GM21381 (cell line): Measurements from ENCODE around the gene KLHL2.
A peak's percentile ranks its signal among the peaks of the same experiment; 100 is the strongest.
"Not testable (repeated sequence)": the region's sequence is repeated elsewhere in the genome, so short reads cannot be mapped to it uniquely, and the experiment has no call there.

ENCODE experiments used
- ATAC-seq: cut with Tn5 transposase; IDR thresholded peaks from one replicate; pipeline ENCODE4 v1.9.1; 2021; ENCODE audit warnings: mild to moderate bottlenecking, moderate library complexity; ENCODE audit not compliant: unreplicated experiment

KLHL2 gene, protein sequence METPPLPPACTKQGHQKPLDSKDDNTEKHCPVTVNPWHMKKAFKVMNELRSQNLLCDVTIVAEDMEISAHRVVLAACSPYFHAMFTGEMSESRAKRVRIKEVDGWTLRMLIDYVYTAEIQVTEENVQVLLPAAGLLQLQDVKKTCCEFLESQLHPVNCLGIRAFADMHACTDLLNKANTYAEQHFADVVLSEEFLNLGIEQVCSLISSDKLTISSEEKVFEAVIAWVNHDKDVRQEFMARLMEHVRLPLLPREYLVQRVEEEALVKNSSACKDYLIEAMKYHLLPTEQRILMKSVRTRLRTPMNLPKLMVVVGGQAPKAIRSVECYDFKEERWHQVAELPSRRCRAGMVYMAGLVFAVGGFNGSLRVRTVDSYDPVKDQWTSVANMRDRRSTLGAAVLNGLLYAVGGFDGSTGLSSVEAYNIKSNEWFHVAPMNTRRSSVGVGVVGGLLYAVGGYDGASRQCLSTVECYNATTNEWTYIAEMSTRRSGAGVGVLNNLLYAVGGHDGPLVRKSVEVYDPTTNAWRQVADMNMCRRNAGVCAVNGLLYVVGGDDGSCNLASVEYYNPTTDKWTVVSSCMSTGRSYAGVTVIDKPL

GRCh38 chr4:165207431-165208220, at the start of gene KLHL2:
TSS of gene KLHL2 (plus strand) at chr4:165207561. CDS start at chr4:165207877, 316 bp downstream.
- peak; percentile 88 for ATAC-seq

DNA sequence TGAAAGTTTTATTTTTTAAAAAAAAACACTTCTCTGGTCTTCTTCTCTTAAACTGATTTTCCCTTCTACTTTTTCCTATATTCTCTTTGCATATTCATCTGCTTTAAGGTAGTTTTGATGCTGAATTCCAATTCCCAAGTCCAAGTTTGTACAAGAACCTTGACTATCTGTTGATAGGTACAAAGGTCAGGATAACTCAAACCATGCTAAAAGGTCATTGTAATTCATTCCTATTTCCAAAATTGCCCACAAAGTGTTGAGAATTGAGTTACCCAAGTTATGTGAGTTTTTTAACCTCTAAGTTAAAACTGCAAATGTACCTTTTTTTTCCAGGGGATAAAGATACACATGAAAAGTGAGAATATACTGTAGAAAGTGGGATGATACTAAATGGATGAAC, 48.6 kb upstream of the KLHL2 start:
- no peak for ATAC-seq

DNA sequence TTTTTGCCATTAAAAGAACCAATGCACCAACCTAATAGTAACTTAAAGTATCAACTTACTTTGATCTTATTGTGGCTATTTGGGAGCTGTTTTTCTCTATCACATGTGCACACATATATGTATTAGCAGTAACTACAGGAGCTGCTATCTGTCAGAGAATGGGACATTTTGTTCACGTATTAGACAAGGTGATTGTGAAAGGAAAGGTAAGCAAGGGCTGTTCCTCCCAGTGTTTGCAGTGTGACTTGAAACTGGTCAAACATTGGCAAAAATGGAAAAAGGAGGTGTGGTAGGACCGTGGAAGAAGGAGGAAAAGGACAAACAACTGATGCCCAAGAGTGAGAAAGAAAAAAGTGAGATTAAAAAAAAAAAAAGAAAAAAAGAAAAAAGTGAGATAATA, 43.1 kb upstream of the KLHL2 start:
- ATAC-seq: no peak

- not testable (repeated sequence) for ATAC-seq
Observed at GRCh38 chr4:165166872-165167271, 40.5 kb upstream of the KLHL2 start.

GRCh38 chr4:165167650-165168049, 39.7 kb upstream of the KLHL2 start:
- no peak for ATAC-seq

- no peak for ATAC-seq
Observed at GRCh38 chr4:165170819-165171218, 36.5 kb upstream of the KLHL2 start.

GRCh38 chr4:165175470-165175869, 31.9 kb upstream of the KLHL2 start:
- ATAC-seq: not testable (repeated sequence)

- no peak for ATAC-seq
Observed at GRCh38 chr4:165175879-165176278, 31.5 kb upstream of the KLHL2 start.

GRCh38 chr4:165177725-165178666, 29.4 kb upstream of the KLHL2 start:
- ATAC-seq: peak; percentile 61

- ATAC-seq: no peak
Observed at GRCh38 chr4:165184220-165184619, 23.1 kb upstream of the KLHL2 start.

DNA sequence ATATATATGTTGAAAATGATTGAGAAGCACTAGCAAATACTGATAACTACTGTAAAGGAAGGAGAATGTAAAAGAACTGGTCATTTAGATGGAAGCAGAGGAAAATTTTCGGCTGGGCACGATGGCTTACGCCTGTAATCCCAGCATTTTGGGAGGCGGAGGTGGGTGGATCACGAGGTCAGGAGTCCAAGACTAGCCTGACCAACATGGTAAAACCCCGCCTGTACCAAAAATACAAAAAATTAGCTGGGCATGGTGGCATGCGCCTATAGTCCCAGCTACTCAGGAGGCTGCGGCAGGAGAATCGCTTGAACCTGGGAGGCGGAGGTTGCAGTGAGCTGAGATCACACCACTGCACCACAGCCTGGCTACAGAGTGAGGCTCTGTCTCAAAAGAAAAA, 22.4 kb upstream of the KLHL2 start:
- ATAC-seq: not testable (repeated sequence)

- no peak for ATAC-seq
Observed at GRCh38 chr4:165185448-165185847, 21.9 kb upstream of the KLHL2 start.

GRCh38 chr4:165190591-165191347, 16.6 kb upstream of the KLHL2 start:
- no peak for ATAC-seq

GRCh38 chr4:165191348-165191656, 16.1 kb upstream of the KLHL2 start:
- no peak for ATAC-seq

DNA sequence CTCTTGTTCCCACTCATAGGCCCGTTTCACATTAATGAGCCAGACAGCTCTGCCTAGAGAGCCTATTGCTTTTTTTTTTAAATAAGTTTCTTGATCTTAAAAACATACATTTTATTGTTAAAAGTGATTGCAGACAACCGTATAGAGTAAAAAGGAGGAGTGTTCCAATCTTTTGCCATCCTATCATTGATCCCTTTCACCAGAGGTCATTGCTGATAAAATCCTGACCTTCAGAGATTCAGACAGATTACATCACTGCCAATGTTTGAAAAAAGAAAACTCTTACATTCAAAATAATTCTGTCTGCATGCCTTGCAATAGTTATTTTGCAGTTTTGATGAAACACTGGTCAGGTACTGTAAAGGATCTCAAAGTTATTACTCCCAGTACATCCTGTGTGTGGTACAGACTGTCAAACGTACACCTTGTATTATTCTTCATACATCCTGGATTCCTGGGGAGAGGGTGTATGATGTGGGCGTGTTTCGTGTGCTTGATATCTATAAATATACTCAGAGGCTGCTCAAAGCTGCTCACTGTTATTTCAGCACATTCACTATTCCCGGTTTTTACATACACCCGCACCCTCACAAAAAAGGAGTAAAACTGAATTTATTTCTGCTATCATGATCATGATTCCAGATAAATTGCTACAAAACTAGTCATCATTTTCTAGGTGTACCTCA, 15.4 kb upstream of the KLHL2 start:
- no peak for ATAC-seq

GRCh38 chr4:165192500-165192898, 14.9 kb upstream of the KLHL2 start:
- ATAC-seq: no peak

DNA sequence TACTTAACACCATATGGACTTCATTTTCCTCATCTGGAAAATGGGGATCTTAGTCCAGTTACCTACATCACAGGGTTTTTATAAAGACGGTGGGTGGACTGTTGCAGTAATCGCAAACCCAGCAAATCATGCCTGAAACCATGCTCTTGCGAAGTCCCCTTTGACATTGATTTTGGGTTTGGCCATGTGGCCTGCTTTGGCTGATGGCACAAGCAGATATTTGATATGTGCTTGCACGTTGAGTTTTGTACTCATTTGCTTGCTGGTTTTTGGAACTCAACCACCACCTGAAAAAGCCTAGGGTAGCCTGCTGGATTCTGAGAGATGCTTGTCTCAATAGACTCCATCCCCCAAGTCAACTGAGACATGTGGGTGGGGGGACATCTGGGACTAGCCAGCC, 14.4 kb upstream of the KLHL2 start:
- ATAC-seq: no peak

GRCh38 chr4:165194368-165194767, 13.0 kb upstream of the KLHL2 start:
- no peak for ATAC-seq

GRCh38 chr4:165198329-165198728, 9.0 kb upstream of the KLHL2 start:
- ATAC-seq: no peak
